RWPE2 (cell line): ENCODE measurements around the gene PPP2CA.
A peak's percentile ranks its signal among the peaks of the same experiment; 100 is the strongest.
"Not testable (repeated sequence)": the region's sequence is repeated elsewhere in the genome, so short reads cannot be mapped to it uniquely, and the experiment has no call there.

Source experiments
- ATAC-seq: fragments of 200-7000 bp; cut with Tn5 transposase; 3 replicates; pipeline ENCODE4 v1.9.1; 2021; ENCODE audit warnings: low read depth
- DNase-seq: peaks from one replicate; pipeline ENCODE4 v3.0.0-alpha.2; 2020; ENCODE audit warnings: low spot score
- H3K27ac ChIP-seq: fragments of 450-650 bp; 2 replicates; pipeline ENCODE4 v1.5.1; 2017; ENCODE audit warnings: mild to moderate bottlenecking; ENCODE audit not compliant: poor library complexity, severe bottlenecking
- H3K27me3 ChIP-seq: fragments of 250-450 bp; sonication (Bioruptor Pico); 2 replicates; pipeline ENCODE4 v1.5.1; 2021; ENCODE audit warnings: mild to moderate bottlenecking, moderate library complexity; ENCODE audit not compliant: insufficient read depth, poor library complexity, severe bottlenecking
- H3K36me3 ChIP-seq: fragments of 250-450 bp; sonication (Bioruptor Pico); 2 replicates; pipeline ENCODE4 v1.5.1; 2020; ENCODE audit warnings: low read depth, mild to moderate bottlenecking, moderate library complexity
- H3K4me1 ChIP-seq: fragments of 250-450 bp; sonication (Bioruptor Pico); 2 replicates; pipeline ENCODE4 v1.5.1; 2021; ENCODE audit warnings: mild to moderate bottlenecking, moderate library complexity; ENCODE audit not compliant: insufficient read depth, poor library complexity, severe bottlenecking
- H3K4me3 ChIP-seq: fragments of 250-450 bp; sonication (Bioruptor Pico); 2 replicates; pipeline ENCODE4 v1.5.1; 2021; ENCODE audit warnings: mild to moderate bottlenecking, moderate library complexity; ENCODE audit not compliant: severe bottlenecking
- H3K9me3 ChIP-seq: fragments of 250-450 bp; sonication (Bioruptor Pico); 2 replicates; pipeline ENCODE4 v1.5.1; 2021; ENCODE audit warnings: mild to moderate bottlenecking, moderate library complexity; ENCODE audit not compliant: severe bottlenecking
- CTCF ChIP-seq: fragments of 450-650 bp; IDR thresholded peaks from one replicate; pipeline ENCODE4 v1.5.1; 2017; ENCODE audit warnings: mild to moderate bottlenecking, moderate library complexity; ENCODE audit not compliant: poor library complexity, severe bottlenecking

The PPP2CA gene

GRCh38 chr5:134257176-134257575 lies 31.3 kb upstream of the PPP2CA start:
- ATAC-seq (no peak), DNase-seq (no peak)
- no peak overlapping the region for H3K27ac ChIP-seq
- peaks cover 26% of the 10 kb centered on the region for H3K4me1 ChIP-seq
- peaks cover 3% of the 10 kb centered on the region for H3K9me3 ChIP-seq
- H3K4me3 ChIP-seq: no peak overlapping the region
- H3K27me3 ChIP-seq: no peaks in the 10 kb centered on the region
- no peaks in the 10 kb centered on the region for H3K36me3 ChIP-seq
- TF ChIP-seq CTCF: no peak

GRCh38 chr5:134255418-134256150 lies 29.7 kb upstream of the PPP2CA start:
- no peak for TF ChIP-seq CTCF
- no peak for DNase-seq
- Histone ChIP-seq H3K4me3 (no peak overlapping the region), H3K27ac (peak overlapping the region; percentile 7), H3K9me3 (no peaks in the 10 kb centered on the region), H3K4me1 (peaks cover 26% of the 10 kb centered on the region), H3K27me3 (no peaks in the 10 kb centered on the region), H3K36me3 (no peaks in the 10 kb centered on the region)
- peak; percentile 58 for ATAC-seq

GRCh38 chr5:134253368-134254153 lies 27.7 kb upstream of the PPP2CA start:
- not testable (repeated sequence) for DNase-seq, H3K36me3 ChIP-seq, ATAC-seq, H3K9me3 ChIP-seq, H3K4me3 ChIP-seq, H3K27me3 ChIP-seq
- Histone ChIP-seq H3K27ac (peak overlapping the region; percentile 2), H3K4me1 (peaks cover 30% of the 10 kb centered on the region)

- Histone ChIP-seq H3K9me3 (no peaks in the 10 kb centered on the region), H3K36me3 (no peaks in the 10 kb centered on the region), H3K27me3 (no peaks in the 10 kb centered on the region), H3K4me1 (peaks cover 39% of the 10 kb centered on the region), H3K27ac (peak overlapping the region; percentile 2), H3K4me3 (no peak overlapping the region)
- TF ChIP-seq CTCF: no peak
- ATAC-seq (peak; percentile 84), DNase-seq (no peak)
Measured at GRCh38 chr5:134252671-134253070, 26.8 kb upstream of the PPP2CA start.

GRCh38 chr5:134250949-134251348 lies 25.1 kb upstream of the PPP2CA start:
- Histone ChIP-seq H3K4me3 (no peak overlapping the region), H3K27ac (no peak overlapping the region), H3K27me3 (no peaks in the 10 kb centered on the region), H3K9me3 (no peaks in the 10 kb centered on the region), H3K4me1 (peaks cover 56% of the 10 kb centered on the region), H3K36me3 (no peaks in the 10 kb centered on the region)
- DNase-seq: no peak
- ATAC-seq: no peak
- no peak for TF ChIP-seq CTCF
